ENCODE measurements around the gene PRKAR1A. TPM values are rescaled to one million over a fixed set of nuclear protein-coding genes. Genes with fewer than 3 reads are reported as not detected.

PRKAR1A gene
- total RNA-seq, 1 donor from 2014 or later = 268 TPM

DNA sequence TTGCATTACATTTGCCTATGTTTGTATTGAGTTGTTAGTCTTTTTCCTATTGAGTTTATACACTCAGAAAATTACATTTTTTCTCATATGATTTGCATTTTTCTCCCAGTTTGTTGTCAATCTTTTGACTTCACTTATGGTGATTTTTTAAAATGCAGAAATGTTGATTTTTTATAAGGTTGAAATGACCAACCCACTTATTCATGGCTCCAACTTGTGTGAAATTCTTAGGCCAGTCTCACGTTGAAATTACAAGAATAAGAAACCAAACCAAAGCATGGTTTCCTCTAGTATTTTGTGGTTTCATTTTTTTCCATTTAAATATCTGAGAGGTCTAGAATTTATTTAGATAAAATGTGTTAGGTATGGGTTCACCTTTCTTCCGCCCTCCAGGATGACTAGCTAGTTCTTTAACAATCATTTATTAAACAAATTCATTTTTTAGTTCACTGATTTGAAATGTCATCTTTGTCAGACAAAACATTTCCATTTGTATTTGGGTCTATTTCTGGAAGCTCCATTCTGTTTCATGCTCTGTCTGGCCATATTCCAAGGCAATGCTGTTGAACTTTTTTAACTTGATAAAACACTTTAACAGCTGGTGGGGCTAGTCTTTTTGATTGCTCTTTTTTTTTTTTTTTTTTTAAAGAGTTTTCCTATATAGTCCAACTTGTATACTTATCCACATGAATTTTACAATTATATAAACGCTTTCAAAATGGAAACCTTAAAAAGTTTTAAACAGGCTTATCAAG lies 48.9 kb downstream of the PRKAR1A start:
- Mint-ChIP-seq H3K4me1 (peaks cover 2% of the 10 kb centered on the region), H3K27ac (no peak overlapping the region), H3K36me3 (no peaks in the 10 kb centered on the region), H3K4me3 (no peak overlapping the region), H3K27me3 (ENCODE audit: low read depth) (no peaks in the 10 kb centered on the region), H3K9me3 (no peaks in the 10 kb centered on the region)
- DNase-seq (ENCODE audit: low spot score in 2 of 2, unreplicated experiment in 2 of 2) = no peak
- TF ChIP-seq, protein P1, sequence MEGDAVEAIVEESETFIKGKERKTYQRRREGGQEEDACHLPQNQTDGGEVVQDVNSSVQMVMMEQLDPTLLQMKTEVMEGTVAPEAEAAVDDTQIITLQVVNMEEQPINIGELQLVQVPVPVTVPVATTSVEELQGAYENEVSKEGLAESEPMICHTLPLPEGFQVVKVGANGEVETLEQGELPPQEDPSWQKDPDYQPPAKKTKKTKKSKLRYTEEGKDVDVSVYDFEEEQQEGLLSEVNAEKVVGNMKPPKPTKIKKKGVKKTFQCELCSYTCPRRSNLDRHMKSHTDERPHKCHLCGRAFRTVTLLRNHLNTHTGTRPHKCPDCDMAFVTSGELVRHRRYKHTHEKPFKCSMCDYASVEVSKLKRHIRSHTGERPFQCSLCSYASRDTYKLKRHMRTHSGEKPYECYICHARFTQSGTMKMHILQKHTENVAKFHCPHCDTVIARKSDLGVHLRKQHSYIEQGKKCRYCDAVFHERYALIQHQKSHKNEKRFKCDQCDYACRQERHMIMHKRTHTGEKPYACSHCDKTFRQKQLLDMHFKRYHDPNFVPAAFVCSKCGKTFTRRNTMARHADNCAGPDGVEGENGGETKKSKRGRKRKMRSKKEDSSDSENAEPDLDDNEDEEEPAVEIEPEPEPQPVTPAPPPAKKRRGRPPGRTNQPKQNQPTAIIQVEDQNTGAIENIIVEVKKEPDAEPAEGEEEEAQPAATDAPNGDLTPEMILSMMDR (IDR thresholded peaks at IDR 0.05; ENCODE audit: unreplicated experiment) = no peak

- TF ChIP-seq, protein P1 (IDR thresholded peaks at IDR 0.05; ENCODE audit: unreplicated experiment) = no peak
- Mint-ChIP-seq H3K4me3 (no peak overlapping the region), H3K4me1 (peaks cover 8% of the 10 kb centered on the region), H3K27me3 (ENCODE audit: low read depth) (no peaks in the 10 kb centered on the region), H3K27ac (no peak overlapping the region), H3K36me3 (no peaks in the 10 kb centered on the region), H3K9me3 (peaks cover 1% of the 10 kb centered on the region)
- DNase-seq (ENCODE audit: low spot score in 2 of 2, unreplicated experiment in 2 of 2) = no peak
Observed at GRCh38 chr17:68562736-68563135, 50.5 kb downstream of the PRKAR1A start.

DNA sequence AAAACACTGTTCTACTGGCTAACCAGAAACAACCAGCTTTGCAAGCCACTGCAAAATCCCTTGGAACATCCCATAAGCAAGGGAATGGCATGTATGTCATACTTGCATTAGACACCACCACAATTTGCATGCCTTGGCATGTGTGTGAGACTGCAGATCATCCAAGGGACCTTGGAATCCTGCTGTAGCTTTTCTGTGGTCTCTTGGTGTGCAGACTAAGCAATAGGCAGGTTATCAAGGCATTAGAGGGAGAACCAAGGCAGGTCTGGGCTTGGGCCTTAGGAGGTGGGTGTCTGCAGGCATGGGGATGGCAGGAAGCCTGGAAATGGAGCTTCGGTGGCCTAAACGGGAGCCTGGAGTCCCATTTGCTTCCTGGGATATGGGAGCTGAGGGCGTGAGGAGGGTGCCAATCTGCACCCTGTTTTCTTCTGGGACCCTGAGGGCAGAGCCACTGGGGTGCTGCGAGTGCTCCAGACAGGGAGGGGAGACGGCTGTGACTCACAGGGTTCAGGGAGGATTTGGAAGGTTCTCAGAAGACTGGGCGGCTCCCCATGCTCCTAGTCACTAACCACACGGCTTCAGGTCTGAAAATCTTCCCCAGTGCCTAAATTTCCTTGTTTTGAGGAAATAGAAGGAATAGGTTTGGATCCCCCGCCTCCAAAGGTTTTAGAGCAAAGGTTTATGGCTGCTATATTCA lies 52.3 kb downstream of the PRKAR1A start:
- no peaks in the 10 kb centered on the region for H3K27me3 Mint-ChIP-seq (ENCODE audit: low read depth)
- H3K27ac Mint-ChIP-seq = no peak overlapping the region
- no peaks in the 10 kb centered on the region for H3K36me3 Mint-ChIP-seq
- no peak overlapping the region for H3K4me3 Mint-ChIP-seq
- peaks cover 11% of the 10 kb centered on the region for H3K4me1 Mint-ChIP-seq
- TF ChIP-seq, protein P1 (IDR thresholded peaks at IDR 0.05; ENCODE audit: unreplicated experiment) = no peak
- DNase-seq (ENCODE audit: low spot score in 2 of 2, unreplicated experiment in 2 of 2) = no peak
- peaks cover 3% of the 10 kb centered on the region for H3K9me3 Mint-ChIP-seq

DNA sequence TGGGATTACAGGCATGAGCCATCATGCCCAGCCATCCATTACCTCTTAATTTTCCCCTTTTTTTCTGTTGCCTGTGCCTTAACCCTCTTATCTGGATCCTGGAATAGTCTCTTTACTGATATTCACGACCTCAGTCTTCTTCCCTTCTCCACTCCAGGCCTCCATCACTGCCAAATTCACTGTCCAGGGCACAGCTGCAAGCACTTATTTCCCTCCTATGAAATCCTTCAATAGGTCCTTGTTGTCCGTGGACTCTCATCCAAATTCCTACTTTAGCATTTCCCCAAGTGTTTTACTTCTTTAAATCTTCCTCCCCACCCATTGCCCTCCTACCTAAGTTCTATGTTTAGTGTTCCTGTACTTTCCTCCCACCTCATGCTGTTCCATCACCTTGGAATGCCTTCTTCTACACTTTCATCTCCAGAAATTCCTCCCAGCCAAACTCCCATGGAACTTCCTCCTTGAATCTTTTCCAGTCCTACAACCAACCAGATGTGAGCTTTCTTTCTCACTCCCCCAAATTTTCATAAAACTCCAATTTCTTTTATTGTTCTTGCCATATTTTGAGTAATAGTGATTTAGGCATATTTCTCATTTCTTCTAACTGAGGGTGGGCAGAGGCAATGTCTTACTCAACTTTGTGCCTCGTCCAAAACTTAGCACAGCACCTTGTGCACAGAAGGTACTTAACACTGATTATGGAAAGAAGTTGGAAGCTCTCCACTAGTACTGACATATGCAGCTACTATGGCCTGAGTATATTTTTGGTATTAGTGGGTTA lies 53.6 kb downstream of the PRKAR1A start:
- H3K27ac Mint-ChIP-seq = no peak overlapping the region

GRCh38 chr17:68566442-68566738 lies 54.2 kb downstream of the PRKAR1A start:
- Mint-ChIP-seq H3K9me3 (peaks cover 3% of the 10 kb centered on the region), H3K36me3 (no peaks in the 10 kb centered on the region), H3K27me3 (ENCODE audit: low read depth) (no peaks in the 10 kb centered on the region), H3K4me3 (no peak overlapping the region), H3K4me1 (peaks cover 9% of the 10 kb centered on the region), H3K27ac (no peak overlapping the region)
- TF ChIP-seq, protein P1 (IDR thresholded peaks at IDR 0.05; ENCODE audit: unreplicated experiment) = no peak
- no peak for DNase-seq (ENCODE audit: low spot score in 2 of 2, unreplicated experiment in 2 of 2)

More for the DNA sequence above, 53.6 kb downstream of the PRKAR1A start:
- TF ChIP-seq, protein P1 (IDR thresholded peaks at IDR 0.05; ENCODE audit: unreplicated experiment) = no peak
- Mint-ChIP-seq H3K4me3 (no peak overlapping the region), H3K27me3 (ENCODE audit: low read depth) (no peaks in the 10 kb centered on the region), H3K36me3 (no peaks in the 10 kb centered on the region), H3K4me1 (peaks cover 11% of the 10 kb centered on the region), H3K9me3 (peaks cover 3% of the 10 kb centered on the region)
- DNase-seq (ENCODE audit: low spot score in 2 of 2, unreplicated experiment in 2 of 2) = no peak
